ENCODE measurements around the gene PTPRF. TPM values are rescaled to one million over a fixed set of nuclear protein-coding genes. Genes with fewer than 3 reads are reported as not detected.

PTPRF gene
- total and polyA plus RNA-seq, 2 experiments from 2014 or later, result 96.0 to 115 TPM

DNA sequence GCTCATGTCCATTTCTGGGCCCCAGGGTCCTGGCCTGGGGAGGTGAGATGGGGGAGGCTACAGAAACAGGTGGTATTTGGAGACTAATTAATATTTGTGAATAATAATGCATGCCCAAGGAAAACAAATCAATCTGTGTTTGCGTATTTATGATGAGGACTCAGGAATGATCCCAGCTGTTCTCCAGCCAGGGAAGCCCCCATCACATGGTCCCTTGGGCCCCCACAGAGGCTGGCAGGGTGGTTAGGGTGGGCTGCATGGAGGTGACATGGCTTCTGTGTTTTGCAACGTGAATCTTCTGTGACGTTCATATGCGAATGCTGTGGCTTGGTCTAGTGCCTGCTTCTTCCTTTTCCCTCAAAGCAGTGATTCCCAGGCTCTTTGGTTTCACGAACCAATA, 10.5 kb downstream of the PTPRF start:
- peaks cover 82% of the 10 kb centered on the region for H3K79me2 ChIP-seq
- no peaks in the 10 kb centered on the region for H4K20me1 ChIP-seq (ENCODE audit: insufficient read depth, poor library complexity, severe bottlenecking)
- H3K4me3 ChIP-seq, result no peak overlapping the region
- H3K9me3 ChIP-seq (ENCODE audit: low read depth), result no peaks in the 10 kb centered on the region
- WGBS (ENCODE audit: low lambda C conversion rate, missing lambda C conversion rate), result 92% methylated on average over 5 of the region's 5 CpGs
- peak overlapping the region; percentile 62 for H3K27ac ChIP-seq
- H2AFZ ChIP-seq, result no peak overlapping the region
- H3K36me3 ChIP-seq (replicated peaks; ENCODE audit: insufficient read depth, low read depth), result no peaks in the 10 kb centered on the region
- H3K9me2 ChIP-seq (replicated peaks; ENCODE audit: insufficient read depth), result no peaks in the 10 kb centered on the region
- DNase-seq (ENCODE audit: low spot score), result no peak
- H3K4me1 ChIP-seq (ENCODE audit: insufficient read depth), result peaks cover 52% of the 10 kb centered on the region
- no peaks in the 10 kb centered on the region for H3K27me3 ChIP-seq
- H3K4me2 ChIP-seq, result no peak overlapping the region
- TF ChIP-seq EZH2phosphoT487 (IDR thresholded peaks at IDR 0.05; ENCODE audit: low read depth, severe bottlenecking, unreplicated experiment) (no peak), EZH2 (IDR thresholded peaks at IDR 0.05; ENCODE audit: borderline replicate concordance) (no peak)
- TF ChIP-seq, protein P1, sequence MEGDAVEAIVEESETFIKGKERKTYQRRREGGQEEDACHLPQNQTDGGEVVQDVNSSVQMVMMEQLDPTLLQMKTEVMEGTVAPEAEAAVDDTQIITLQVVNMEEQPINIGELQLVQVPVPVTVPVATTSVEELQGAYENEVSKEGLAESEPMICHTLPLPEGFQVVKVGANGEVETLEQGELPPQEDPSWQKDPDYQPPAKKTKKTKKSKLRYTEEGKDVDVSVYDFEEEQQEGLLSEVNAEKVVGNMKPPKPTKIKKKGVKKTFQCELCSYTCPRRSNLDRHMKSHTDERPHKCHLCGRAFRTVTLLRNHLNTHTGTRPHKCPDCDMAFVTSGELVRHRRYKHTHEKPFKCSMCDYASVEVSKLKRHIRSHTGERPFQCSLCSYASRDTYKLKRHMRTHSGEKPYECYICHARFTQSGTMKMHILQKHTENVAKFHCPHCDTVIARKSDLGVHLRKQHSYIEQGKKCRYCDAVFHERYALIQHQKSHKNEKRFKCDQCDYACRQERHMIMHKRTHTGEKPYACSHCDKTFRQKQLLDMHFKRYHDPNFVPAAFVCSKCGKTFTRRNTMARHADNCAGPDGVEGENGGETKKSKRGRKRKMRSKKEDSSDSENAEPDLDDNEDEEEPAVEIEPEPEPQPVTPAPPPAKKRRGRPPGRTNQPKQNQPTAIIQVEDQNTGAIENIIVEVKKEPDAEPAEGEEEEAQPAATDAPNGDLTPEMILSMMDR (IDR thresholded peaks at IDR 0.05; ENCODE audit: poor library complexity), result no peak

DNA sequence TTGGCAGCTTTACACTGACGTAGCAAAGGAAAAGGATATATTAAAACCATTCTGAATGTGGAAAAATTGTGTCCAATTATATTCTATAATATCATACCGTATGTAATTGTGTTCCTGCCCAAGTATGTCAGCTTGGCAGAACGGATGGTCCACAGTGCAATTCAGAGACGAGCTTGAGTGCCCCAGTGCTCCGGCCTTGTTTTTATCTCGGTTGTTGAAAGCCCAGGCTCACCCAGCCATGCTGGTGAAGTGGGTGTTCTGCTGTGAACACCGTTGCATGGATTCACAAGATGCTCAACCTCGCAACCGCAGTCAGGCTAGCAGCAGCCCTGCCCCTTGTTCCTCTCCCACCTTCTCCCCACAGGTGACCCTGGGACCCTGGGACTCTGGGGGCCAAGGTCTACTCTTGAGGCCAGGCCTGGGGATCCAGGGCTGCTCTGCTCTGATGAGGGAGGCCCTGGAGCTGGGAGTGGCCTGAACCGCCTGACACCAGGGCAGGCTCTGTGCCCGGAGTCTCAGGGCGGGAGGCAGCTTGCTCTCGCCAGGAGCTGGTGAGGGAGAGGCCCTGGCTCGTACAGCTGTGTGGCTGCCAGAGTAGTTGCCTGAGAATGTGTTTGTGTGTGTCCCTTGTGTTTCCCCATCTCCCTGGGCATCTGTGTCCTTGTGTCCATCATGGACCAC, 11.2 kb downstream of the PTPRF start:
- Histone ChIP-seq H3K27me3 (no peaks in the 10 kb centered on the region), H3K4me3 (no peak overlapping the region), H3K9me2 (replicated peaks; ENCODE audit: insufficient read depth) (no peaks in the 10 kb centered on the region), H2AFZ (no peak overlapping the region), H3K36me3 (replicated peaks; ENCODE audit: insufficient read depth, low read depth) (no peaks in the 10 kb centered on the region), H3K27ac (peak overlapping the region; percentile 62), H3K9me3 (ENCODE audit: low read depth) (no peaks in the 10 kb centered on the region), H3K4me2 (no peak overlapping the region), H3K79me2 (peaks cover 80% of the 10 kb centered on the region), H3K4me1 (ENCODE audit: insufficient read depth) (peaks cover 52% of the 10 kb centered on the region), H4K20me1 (ENCODE audit: insufficient read depth, poor library complexity, severe bottlenecking) (no peaks in the 10 kb centered on the region)
- DNase-seq (ENCODE audit: low spot score), result peak; percentile 58
- 77% methylated on average over 14 of the region's 14 CpGs for WGBS (ENCODE audit: low lambda C conversion rate, missing lambda C conversion rate)
- TF ChIP-seq EZH2 (IDR thresholded peaks at IDR 0.05; ENCODE audit: borderline replicate concordance) (no peak), EZH2phosphoT487 (IDR thresholded peaks at IDR 0.05; ENCODE audit: low read depth, severe bottlenecking, unreplicated experiment) (no peak)
- TF ChIP-seq, protein P1 (IDR thresholded peaks at IDR 0.05; ENCODE audit: poor library complexity), result no peak

DNA sequence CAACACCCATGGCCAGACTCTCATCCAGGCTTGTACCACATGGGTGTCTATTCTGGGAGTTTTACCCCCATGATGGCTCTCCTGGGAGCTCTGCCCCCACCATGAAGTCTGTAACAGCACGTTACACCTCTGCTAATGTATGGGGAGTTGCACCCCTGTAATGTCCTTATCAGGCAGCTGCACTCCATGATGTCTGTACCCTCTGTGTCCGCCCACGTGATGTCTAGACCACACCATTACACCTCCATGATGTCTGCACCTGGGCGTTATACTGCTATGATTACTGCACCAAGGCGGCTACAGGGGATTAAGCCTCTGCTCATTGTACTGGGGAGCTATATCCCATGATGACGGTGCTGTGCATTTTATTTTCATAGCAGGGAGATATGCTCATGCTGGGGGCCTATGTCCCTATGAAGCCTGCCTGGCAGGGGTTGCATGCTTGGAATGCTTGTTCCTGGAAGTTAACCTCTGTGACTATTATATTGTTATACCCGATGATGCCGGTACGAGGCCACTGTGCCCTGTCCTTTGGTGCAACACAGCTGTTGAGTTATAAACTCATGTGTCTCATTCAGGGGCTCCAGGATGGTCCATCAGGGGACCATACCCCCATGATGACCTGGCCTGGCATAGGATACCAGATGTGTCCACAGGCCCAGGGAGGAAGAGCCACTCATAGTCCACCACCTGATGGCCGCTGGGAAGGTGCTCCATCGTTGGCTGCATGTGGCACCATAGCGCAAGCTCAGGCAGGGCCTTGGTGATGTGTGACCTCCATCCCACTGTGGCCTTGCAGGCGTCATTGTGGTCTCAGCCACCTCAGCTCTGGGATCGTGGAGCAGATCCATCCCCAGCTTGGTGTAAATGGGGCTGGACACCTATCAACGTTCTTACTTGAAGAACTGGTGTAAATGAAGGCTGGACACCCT, 12.1 kb downstream of the PTPRF start:
- H2AFZ ChIP-seq, result no peak overlapping the region
- no peaks in the 10 kb centered on the region for H3K9me2 ChIP-seq (replicated peaks; ENCODE audit: insufficient read depth)
- H3K27ac ChIP-seq, result peak overlapping the region; percentile 86
- H3K9me3 ChIP-seq (ENCODE audit: low read depth), result no peaks in the 10 kb centered on the region
- no peak overlapping the region for H3K4me3 ChIP-seq
- WGBS (ENCODE audit: low lambda C conversion rate, missing lambda C conversion rate), result 95% methylated on average over 15 of the region's 15 CpGs
- no peaks in the 10 kb centered on the region for H3K36me3 ChIP-seq (replicated peaks; ENCODE audit: insufficient read depth, low read depth)
- peaks cover 80% of the 10 kb centered on the region for H3K79me2 ChIP-seq
- no peaks in the 10 kb centered on the region for H4K20me1 ChIP-seq (ENCODE audit: insufficient read depth, poor library complexity, severe bottlenecking)
- TF ChIP-seq EZH2phosphoT487 (IDR thresholded peaks at IDR 0.05; ENCODE audit: low read depth, severe bottlenecking, unreplicated experiment) (no peak), EZH2 (IDR thresholded peaks at IDR 0.05; ENCODE audit: borderline replicate concordance) (no peak)
- TF ChIP-seq, protein P1 (IDR thresholded peaks at IDR 0.05; ENCODE audit: poor library complexity), result no peak
- no peaks in the 10 kb centered on the region for H3K27me3 ChIP-seq
- no peak overlapping the region for H3K4me2 ChIP-seq
- no peak for DNase-seq (ENCODE audit: low spot score)
- peaks cover 59% of the 10 kb centered on the region for H3K4me1 ChIP-seq (ENCODE audit: insufficient read depth)

Measured in hepatocyte (in vitro differentiated cells).